ENCODE measurements around the gene SLC34A3. TPM values are rescaled to one million over a fixed set of nuclear protein-coding genes. Genes with fewer than 3 reads are reported as not detected.

SLC34A3 gene
- total RNA-seq, 4 donors from 2014 or later = not detected

GRCh38 chr9:137262909-137263285 lies 32.2 kb downstream of the SLC34A3 start:
- no peak for DNase-seq (ENCODE audit: extremely low spot score)
- Histone ChIP-seq H3K9me3 (no peaks in the 10 kb centered on the region), H3K36me3 (peaks cover 29 to 72% (median 65%) of the 10 kb centered on the region in 4 donors), H3K27me3 (no peaks in the 10 kb centered on the region), H3K4me3 (no peak overlapping the region), H3K4me1 (peaks cover 7 to 10% (median 8%) of the 10 kb centered on the region in 4 donors), H3K27ac (replicated peaks in 1 of 4) (no peak overlapping the region)
- 87% methylated on average over 24 of the region's 24 CpGs for WGBS
- TF ChIP-seq EP300 (IDR thresholded peaks at IDR 0.05) = no peak
- no peak for TF ChIP-seq POLR2A (IDR thresholded peaks at IDR 0.05; ENCODE audit: low read depth)
- TF ChIP-seq POLR2AphosphoS5 (IDR thresholded peaks at IDR 0.05) = no peak
- TF ChIP-seq CTCF (IDR thresholded peaks at IDR 0.05) = no peak
- intact Hi-C loops (cut with DNase I) = no loop called here

DNA sequence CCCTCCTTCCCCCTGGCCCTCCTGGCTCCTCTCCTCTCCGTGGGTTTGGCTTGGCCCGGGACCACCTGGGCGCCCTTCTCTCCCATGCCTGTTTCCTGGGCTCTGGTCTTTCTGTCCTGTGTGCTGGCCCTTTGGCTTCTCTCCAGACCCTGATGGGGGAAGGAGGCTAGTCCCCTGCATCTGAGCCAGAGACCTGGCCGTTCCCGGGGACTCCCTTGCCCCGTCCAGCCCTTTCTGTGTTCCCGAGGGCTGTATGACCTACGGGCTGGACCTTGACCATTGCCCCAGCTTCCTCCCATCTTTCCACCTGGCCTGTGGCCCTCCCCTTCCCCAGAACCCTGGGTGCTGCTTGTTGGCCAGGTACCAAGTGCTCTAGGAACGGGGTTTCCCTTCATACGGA lies 32.8 kb downstream of the SLC34A3 start:
- WGBS = 78% methylated on average over 7 of the region's 10 CpGs

GRCh38 chr9:137264067-137264466 lies 33.4 kb downstream of the SLC34A3 start:
- Histone ChIP-seq H3K27me3 (no peaks in the 10 kb centered on the region), H3K36me3 (peaks cover 29 to 73% (median 57%) of the 10 kb centered on the region in 4 donors), H3K9me3 (no peaks in the 10 kb centered on the region), H3K27ac (replicated peaks in 1 of 4) (no peak overlapping the region), H3K4me3 (no peak overlapping the region), H3K4me1 (peaks cover 18 to 22% (median 20%) of the 10 kb centered on the region in 4 donors)
- intact Hi-C loops (cut with DNase I) = no loop called here
- 89% methylated on average over 11 of the region's 22 CpGs for WGBS
- TF ChIP-seq CTCF (IDR thresholded peaks at IDR 0.05) (no peak), POLR2AphosphoS5 (IDR thresholded peaks at IDR 0.05) (no peak), POLR2A (IDR thresholded peaks at IDR 0.05; ENCODE audit: low read depth) (no peak), EP300 (IDR thresholded peaks at IDR 0.05) (no peak)
- no peak for DNase-seq (ENCODE audit: extremely low spot score)

More for the DNA sequence above, 32.8 kb downstream of the SLC34A3 start:
- intact Hi-C loops (cut with DNase I) = no loop called here
- H3K4me1 ChIP-seq = peaks cover 13 to 16% (median 14%) of the 10 kb centered on the region in 4 donors
- no peak overlapping the region for H3K27ac ChIP-seq (replicated peaks in 1 of 4)
- H3K4me3 ChIP-seq = no peak overlapping the region
- H3K9me3 ChIP-seq = no peaks in the 10 kb centered on the region
- DNase-seq (ENCODE audit: extremely low spot score) = no peak
- no peak for TF ChIP-seq EP300 (IDR thresholded peaks at IDR 0.05)
- H3K27me3 ChIP-seq = no peaks in the 10 kb centered on the region
- peaks cover 29 to 73% (median 62%) of the 10 kb centered on the region in 4 donors for H3K36me3 ChIP-seq

DNA sequence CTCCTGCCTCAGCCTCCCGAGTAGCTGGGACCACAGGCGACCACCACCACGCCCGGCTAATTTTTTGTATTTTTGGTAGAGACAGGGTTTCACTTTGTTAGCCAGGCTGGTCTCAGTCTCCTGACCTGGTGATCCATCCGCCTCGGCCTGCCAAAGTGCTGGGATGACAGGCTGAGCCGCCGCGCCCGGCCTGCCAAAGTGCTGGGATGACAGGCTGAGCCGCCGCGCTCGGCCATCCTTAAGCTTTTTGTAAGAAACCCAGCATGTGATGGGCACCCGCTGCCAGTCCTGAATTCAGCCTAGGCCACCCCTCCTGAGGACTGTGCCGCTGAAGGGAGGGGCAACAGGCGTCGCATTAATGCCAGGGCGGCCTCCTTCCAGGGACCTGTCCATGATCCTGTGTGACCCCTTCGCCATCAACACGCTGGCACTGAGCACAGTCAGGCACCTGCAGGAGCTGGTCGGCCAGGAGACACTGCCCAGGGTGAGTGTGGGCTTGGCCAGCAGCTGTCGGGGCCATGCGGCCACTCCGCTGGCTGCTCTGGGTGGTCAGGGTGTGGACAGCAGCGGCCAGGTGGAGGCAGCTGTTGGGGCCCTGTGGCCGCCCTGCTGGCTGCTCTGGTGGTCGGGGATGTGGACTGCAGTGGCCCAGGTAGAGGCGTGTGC lies 34.9 kb downstream of the SLC34A3 start:
- TF ChIP-seq POLR2AphosphoS5 (IDR thresholded peaks at IDR 0.05) (no peak), EP300 (IDR thresholded peaks at IDR 0.05) (no peak), CTCF (IDR thresholded peaks at IDR 0.05) (no peak), POLR2A (IDR thresholded peaks at IDR 0.05; ENCODE audit: low read depth) (no peak)
- H3K4me1 ChIP-seq = peaks cover 27 to 32% (median 30%) of the 10 kb centered on the region in 4 donors
- H3K27me3 ChIP-seq = no peaks in the 10 kb centered on the region
- intact Hi-C loops (cut with DNase I) = no loop called here
- no peak for DNase-seq (ENCODE audit: extremely low spot score)
- H3K27ac ChIP-seq (replicated peaks in 1 of 4) = no peak overlapping the region
- no peak overlapping the region for H3K4me3 ChIP-seq
- H3K9me3 ChIP-seq = no peaks in the 10 kb centered on the region
- WGBS = 100% methylated on average over 4 of the region's 29 CpGs
- H3K36me3 ChIP-seq = peaks cover 29 to 80% (median 54%) of the 10 kb centered on the region in 4 donors

GRCh38 chr9:137266162-137266527 lies 35.4 kb downstream of the SLC34A3 start:
- H3K27ac ChIP-seq (replicated peaks in 1 of 4) = no peak overlapping the region
- H3K36me3 ChIP-seq = peaks cover 29 to 81% (median 57%) of the 10 kb centered on the region in 4 donors
- no peak for TF ChIP-seq POLR2AphosphoS5 (IDR thresholded peaks at IDR 0.05)
- no peak for TF ChIP-seq EP300 (IDR thresholded peaks at IDR 0.05)
- no peak for TF ChIP-seq CTCF (IDR thresholded peaks at IDR 0.05)
- no peak for TF ChIP-seq POLR2A (IDR thresholded peaks at IDR 0.05; ENCODE audit: low read depth)
- peaks cover 0 to 3% (median 0%) of the 10 kb centered on the region in 4 donors for H3K27me3 ChIP-seq
- no peaks in the 10 kb centered on the region for H3K9me3 ChIP-seq
- intact Hi-C loops (cut with DNase I) = no loop called here
- H3K4me3 ChIP-seq = no peak overlapping the region
- 70% methylated on average over 4 of the region's 15 CpGs for WGBS
- DNase-seq (ENCODE audit: extremely low spot score) = no peak
- peaks cover 27 to 35% (median 30%) of the 10 kb centered on the region in 4 donors for H3K4me1 ChIP-seq
